IMR-90 (cell line): ENCODE measurements around the gene KCNJ10. TPM values are rescaled to one million over a fixed set of nuclear protein-coding genes. Genes with fewer than 3 reads are reported as not detected.

ENCODE experiments used
- ATAC-seq: fragments of 200-7000 bp; cut with Tn5 transposase; 2 replicates; pipeline ENCODE4 v1.9.1; 2020; ENCODE audit warnings: low read depth, mild to moderate bottlenecking, moderate library complexity
- BruUV-seq: library from RNA; stranded (reverse); fragments of 400-500 nt; replicated peaks from 2 replicates; lab custom pipeline; 2021; lab: Mats Ljungman, UMichigan
- CTCF ChIA-PET: fragments of 300-600 bp; formaldehyde crosslinking; extraction: SDS; loops from one replicate; lab custom pipeline; 2021; ENCODE audit warnings: antibody characterized with exemption; lab: Yijun Ruan, JAX
- POLR2A ChIA-PET: fragments of 300-600 bp; sonication (Branson Sonifier 250); formaldehyde crosslinking; loops from one replicate; lab custom pipeline; 2022; ENCODE audit warnings: antibody characterized with exemption; ENCODE audit not compliant: unreplicated experiment; lab: Charles Lee
- DNase-seq: peaks from one replicate; pipeline ENCODE4 v3.0.0; 2013
- H2AFZ ChIP-seq: replicated peaks from 2 replicates; pipeline ENCODE3; 2013; ENCODE audit warnings: low read length, mild to moderate bottlenecking; ENCODE audit not compliant: poor library complexity
- H2AK5ac ChIP-seq: 2 replicates; pipeline ENCODE4 v1.6.1; 2013; ENCODE audit warnings: low read depth, low read length, inconsistent platforms
- H2AK9ac ChIP-seq: replicated peaks from 2 replicates; pipeline ENCODE3; 2013; ENCODE audit warnings: mild to moderate bottlenecking, low read depth, low read length, moderate library complexity; ENCODE audit not compliant: poor library complexity
- H2BK120ac ChIP-seq: 2 replicates; pipeline ENCODE4 v1.6.1; 2013; ENCODE audit warnings: low read depth, low read length, inconsistent platforms
- H2BK15ac ChIP-seq: 3 replicates; pipeline ENCODE4 v1.6.1; 2013; ENCODE audit warnings: low read depth, low read length, inconsistent platforms
- H2BK20ac ChIP-seq: 2 replicates; pipeline ENCODE4 v1.6.1; 2013; ENCODE audit warnings: low read depth, mild to moderate bottlenecking, inconsistent platforms, low read length, moderate library complexity
- H2BK5ac ChIP-seq: 2 replicates; pipeline ENCODE4 v1.6.1; 2013; ENCODE audit warnings: mild to moderate bottlenecking, low read depth, low read length, inconsistent platforms; ENCODE audit not compliant: poor library complexity, severe bottlenecking
- H3K14ac ChIP-seq: replicated peaks from 2 replicates; pipeline ENCODE4 v1.6.1; 2013; ENCODE audit warnings: low read depth, low read length, inconsistent platforms
- H3K18ac ChIP-seq: 2 replicates; pipeline ENCODE4 v1.6.1; 2013; ENCODE audit warnings: low read depth, low read length, control low read depth
- H3K23ac ChIP-seq: 2 replicates; pipeline ENCODE4 v1.6.1; 2013; ENCODE audit warnings: low read depth, low read length, inconsistent platforms
- H3K27ac ChIP-seq: 2 replicates; pipeline ENCODE4 v1.5.1; 2013; ENCODE audit warnings: mild to moderate bottlenecking, control low read depth, low read length; ENCODE audit not compliant: insufficient read depth
- H3K27me3 ChIP-seq: 2 replicates; pipeline ENCODE4 v1.6.1; 2013; ENCODE audit warnings: low read length; ENCODE audit not compliant: control insufficient read depth, insufficient read depth
- H3K36me3 ChIP-seq: 2 replicates; pipeline ENCODE4 v1.6.1; 2013; ENCODE audit warnings: low read length, mixed read lengths; ENCODE audit not compliant: control insufficient read depth, insufficient read depth
- H3K4ac ChIP-seq: 2 replicates; pipeline ENCODE4 v1.6.1; 2013; ENCODE audit warnings: low read depth, low read length, inconsistent platforms
- H3K4me1 ChIP-seq: 2 replicates; pipeline ENCODE4 v1.6.1; 2013; ENCODE audit warnings: low read length, mixed read lengths; ENCODE audit not compliant: control insufficient read depth, insufficient read depth
- H3K4me2 ChIP-seq: 2 replicates; pipeline ENCODE4 v1.6.1; 2013; ENCODE audit warnings: low read depth, mild to moderate bottlenecking, control low read depth, low read length, moderate library complexity
- H3K4me3 ChIP-seq: 2 replicates; pipeline ENCODE4 v1.5.1; 2013; ENCODE audit warnings: low read depth, mild to moderate bottlenecking, control low read depth, low read length, moderate library complexity; ENCODE audit not compliant: insufficient read depth
- H3K56ac ChIP-seq: 2 replicates; pipeline ENCODE4 v1.6.1; 2013; ENCODE audit warnings: low read length, inconsistent platforms; ENCODE audit not compliant: insufficient read depth; ENCODE audit errors: extremely low read depth
- H3K79me1 ChIP-seq, 2 experiments: 2 replicates each; pipeline ENCODE4 v1.6.1; 2013; ENCODE audit warnings: low read length in 2 of 2, inconsistent platforms in 1 of 2, low read depth in 1 of 2
- H3K9ac ChIP-seq: 2 replicates; pipeline ENCODE4 v1.6.1; 2013; ENCODE audit warnings: low read depth, low read length, control low read depth
- H3K9me1 ChIP-seq: 2 replicates; pipeline ENCODE4 v1.6.1; 2013; ENCODE audit warnings: low read length, inconsistent platforms; ENCODE audit not compliant: insufficient read depth
- H3K9me3 ChIP-seq: 2 replicates; pipeline ENCODE4 v1.6.1; 2013; ENCODE audit warnings: low read length; ENCODE audit not compliant: control insufficient read depth, insufficient read depth
- H4K20me1 ChIP-seq: 2 replicates; pipeline ENCODE4 v1.6.1; 2013; ENCODE audit warnings: low read length, inconsistent platforms; ENCODE audit not compliant: insufficient read depth
- H4K5ac ChIP-seq: 2 replicates; pipeline ENCODE4 v1.6.1; 2013; ENCODE audit warnings: mild to moderate bottlenecking, low read depth, low read length, control low read depth
- H4K8ac ChIP-seq, 2 experiments: 2 replicates each; pipeline ENCODE4 v1.6.1; 2013; ENCODE audit warnings: low read depth in 2 of 2, low read length in 2 of 2, control low read depth in 1 of 2, inconsistent platforms in 1 of 2
- H4K91ac ChIP-seq: 2 replicates; pipeline ENCODE4 v1.6.1; 2013; ENCODE audit warnings: low read depth, low read length, inconsistent platforms; ENCODE audit not compliant: insufficient read depth
- BHLHE40 ChIP-seq: fragments of 150-350 bp; IDR thresholded peaks from 2 replicates; pipeline ENCODE4 v1.6.1; 2016; ENCODE audit warnings: mild to moderate bottlenecking, low read depth, low read length
- CHD1 ChIP-seq: IDR thresholded peaks from 2 replicates; pipeline ENCODE4 v1.6.1; 2012; ENCODE audit warnings: low read depth, low read length, improper control_type of control experiment
- MAFK ChIP-seq: IDR thresholded peaks from 2 replicates; pipeline ENCODE4 v1.6.1; 2012; ENCODE audit warnings: low read depth, low read length, improper control_type of control experiment
- WGBS, 2 experiments: methylation state at CpG; one replicate each; pipeline versions ENCODE4 v1.1.5 to v1.1.7; 2013; ENCODE audit warnings: missing lambda C conversion rate in 2 of 2; ENCODE audit not compliant: insufficient read length in 1 of 2; ENCODE audit errors: extremely low coverage in 2 of 2; 5-methylcytosine and 5-hydroxymethylcytosine counted together
- dilution Hi-C: fragments of 300-500 bp; cut with HindIII; formaldehyde crosslinking; loops from one replicate; pipeline ENCODE4 v1.14.3; 2018; ENCODE audit warnings: low sequenced_read_pairs; ENCODE audit not compliant: unreplicated experiment
- in situ Hi-C: fragments of 300-500 bp; cut with MboI; formaldehyde crosslinking; loops from 3 replicates; pipeline ENCODE4 v1.14.3; 2019; ENCODE audit warnings: low sequenced_read_pairs, inconsistent platforms, mixed read lengths
- intact Hi-C: fragments of 100-400 bp; cut with micrococcal nuclease; formaldehyde crosslinking; loops from 2 replicates; pipeline ENCODE4 v1.10.0; 2022
- polyA plus RNA-seq, 3 experiments: library from polyadenylated mRNA; depleted of rRNA; stranded (reverse); fragments of >200 nt; gene quantifications; 2 replicates each; pipeline ENCODE4 v1.2.3, GENCODE V29; 2012; ENCODE audit warnings: low replicate concordance in 1 of 3
- total RNA-seq: library from RNA; depleted of rRNA; stranded (reverse); fragments of >200 nt; gene quantifications from 2 replicates; pipeline ENCODE4 v1.2.3, GENCODE V29; 2012

KCNJ10 gene
- total and polyA plus RNA-seq, 2 of the 4 experiments (the other 2 are of a cell fraction): not detected

DNA sequence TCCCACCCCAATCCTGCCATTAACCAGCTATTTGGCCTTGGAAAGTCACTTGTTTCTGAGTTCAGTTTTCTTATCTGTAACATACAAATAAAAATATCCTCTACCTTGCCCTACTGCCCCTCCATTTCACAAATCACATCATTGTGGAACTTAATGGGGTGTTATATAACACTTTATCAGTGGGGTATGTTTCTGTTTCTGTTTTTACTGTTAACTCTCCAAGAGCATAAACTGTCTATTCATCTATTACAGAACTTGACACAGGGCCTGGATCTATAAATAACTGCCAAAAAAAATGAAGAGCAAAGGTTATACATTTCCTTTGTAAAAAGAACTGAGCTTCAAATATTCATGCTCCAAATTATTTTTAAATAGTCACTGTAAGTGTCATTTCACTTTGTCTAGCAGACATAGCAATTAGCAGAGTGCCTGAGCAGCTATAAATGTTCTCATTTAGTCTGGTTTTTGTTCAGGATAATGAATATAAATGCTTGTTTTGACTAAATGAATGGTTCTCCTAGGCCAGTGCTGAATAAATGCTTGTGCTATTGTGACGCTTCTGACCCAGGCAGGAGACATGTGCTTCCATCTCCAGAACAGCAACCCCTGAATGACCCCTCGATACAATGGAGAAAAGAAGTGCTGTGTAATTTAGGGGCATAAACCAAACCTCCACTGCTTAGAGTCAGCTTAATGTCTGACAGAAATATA, 45.6 kb downstream of the KCNJ10 start:
- ATAC-seq (no peak), DNase-seq (no peak)
- H3K27ac ChIP-seq: no peak overlapping the region
- H3K36me3 ChIP-seq: no peaks in the 10 kb centered on the region
- H3K56ac ChIP-seq: no peak overlapping the region
- no CpG with 5 or more reads among the region's 2 CpGs for WGBS, 2 experiments
- H3K27me3 ChIP-seq: peaks cover 13% of the 10 kb centered on the region
- H3K9me1 ChIP-seq: no peaks in the 10 kb centered on the region
- H4K8ac ChIP-seq: no peak overlapping the region
- no peak overlapping the region for H2AFZ ChIP-seq
- no peaks in the 10 kb centered on the region for H3K9me3 ChIP-seq
- no peak overlapping the region for H2BK20ac ChIP-seq
- no peak overlapping the region for H4K91ac ChIP-seq
- no peak overlapping the region for H3K14ac ChIP-seq
- TF ChIP-seq BHLHE40 (no peak), MAFK (no peak), CHD1 (no peak)
- H4K5ac ChIP-seq: no peak overlapping the region
- dilution Hi-C loops (no loop called here), intact Hi-C loops (no loop called here), in situ Hi-C loops (no loop called here)
- H3K4ac ChIP-seq: no peak overlapping the region
- H3K4me1 ChIP-seq: peaks cover 4% of the 10 kb centered on the region
- no peaks in the 10 kb centered on the region for H4K20me1 ChIP-seq
- no peak overlapping the region for H3K18ac ChIP-seq
- no peak overlapping the region for H2BK120ac ChIP-seq
- H3K4me2 ChIP-seq: no peak overlapping the region
- no peak overlapping the region for H3K23ac ChIP-seq
- no peak overlapping the region for H2BK5ac ChIP-seq
- CTCF ChIA-PET: interaction anchor here (6.5 kb wide), 1 partner anchor 18 kb away, joined by 34 read pairs; no protein-coding TSS in a partner anchor
- no peak overlapping the region for H2AK5ac ChIP-seq
- H3K79me1 ChIP-seq: no peaks in the 10 kb centered on the region
- no peak overlapping the region for H3K9ac ChIP-seq
- H3K4me3 ChIP-seq: no peak overlapping the region
- BruUV-seq: no TSS peak
- H2BK15ac ChIP-seq: no peak overlapping the region
- H2AK9ac ChIP-seq: no peak overlapping the region
- POLR2A ChIA-PET: no interaction called here
